Fibroblast of lung (primary cell): ENCODE data around the gene FJX1. TPM values are rescaled to one million over a fixed set of nuclear protein-coding genes. Genes with fewer than 3 reads are reported as not detected.

Source experiments
- DNase-seq, 2 donors: peaks; one replicate each; pipeline versions ENCODE4 v3.0.0 to v3.0.0-alpha.2; 2010; ENCODE audit warnings: low read depth in 2 of 2
- H2AFZ ChIP-seq: 2 replicates; pipeline ENCODE4 v1.5.1; 2012; ENCODE audit warnings: low read length, control low read depth, inconsistent platforms
- H3K27ac ChIP-seq: 2 replicates; pipeline ENCODE4 v1.5.1; 2011; ENCODE audit warnings: low read length, control low read depth; ENCODE audit not compliant: insufficient read depth
- H3K27me3 ChIP-seq: 2 replicates; pipeline ENCODE4 v1.5.1; 2011; ENCODE audit warnings: mild to moderate bottlenecking, low read length; ENCODE audit not compliant: control insufficient read depth, insufficient read depth
- H3K36me3 ChIP-seq: 2 replicates; pipeline ENCODE4 v1.5.1; 2011; ENCODE audit warnings: low read length; ENCODE audit not compliant: control insufficient read depth, insufficient read depth
- H3K4me1 ChIP-seq: 2 replicates; pipeline ENCODE4 v1.5.1; 2011; ENCODE audit warnings: low read length; ENCODE audit not compliant: control insufficient read depth, insufficient read depth; ENCODE audit errors: extremely low read depth
- H3K4me2 ChIP-seq: 2 replicates; pipeline ENCODE4 v1.5.1; 2011; ENCODE audit warnings: low read length, control low read depth; ENCODE audit not compliant: insufficient read depth; ENCODE audit errors: extremely low read depth
- H3K4me3 ChIP-seq, 4 experiments: fragments of 200-600 bp in 1 of 4; sonication (generic) in 1 of 4; replicated peaks in 1 of 4; 2 replicates each; pipeline ENCODE4 v1.5.1; 2011 to 2016; ENCODE audit warnings: low read length in 4 of 4, low read depth in 3 of 4, mild to moderate bottlenecking in 3 of 4, control low read depth in 2 of 4, inconsistent platforms in 1 of 4, mixed read lengths in 1 of 4; ENCODE audit not compliant: insufficient read depth in 1 of 4; ENCODE audit errors: control extremely low read depth in 1 of 4
- H3K79me2 ChIP-seq: 2 replicates; pipeline ENCODE4 v1.5.1; 2012; ENCODE audit warnings: mild to moderate bottlenecking, low read length, inconsistent platforms; ENCODE audit not compliant: control insufficient read depth, insufficient read depth
- H3K9ac ChIP-seq: 2 replicates; pipeline ENCODE4 v1.5.1; 2011; ENCODE audit warnings: mild to moderate bottlenecking, low read length, control low read depth; ENCODE audit not compliant: insufficient read depth
- H3K9me3 ChIP-seq: 2 replicates; pipeline ENCODE4 v1.5.1; 2012; ENCODE audit warnings: low read depth, low read length; ENCODE audit not compliant: control insufficient read depth, insufficient read depth
- H4K20me1 ChIP-seq: 2 replicates; pipeline ENCODE4 v1.5.1; 2011; ENCODE audit warnings: low read length; ENCODE audit not compliant: control insufficient read depth, insufficient read depth; ENCODE audit errors: extremely low read depth
- EZH2 ChIP-seq: IDR thresholded peaks from 2 replicates; pipeline ENCODE4 v1.5.1; 2012; ENCODE audit warnings: low read length, control low read depth, mild to moderate bottlenecking; ENCODE audit errors: missing control alignments
- polyA plus RNA-seq, 2 donors: library from polyadenylated mRNA; depleted of rRNA in 1 of 2; stranded (reverse) in 1 of 2; unstranded in 1 of 2; fragments of >200 nt; gene quantifications; 2 replicates each; pipeline ENCODE4 v1.2.1, GENCODE V29; 2011 to 2012; ENCODE audit warnings: missing spikeins in 1 of 2
- total RNA-seq: library from RNA; depleted of rRNA; stranded (reverse); fragments of >200 nt; gene quantifications from 2 replicates; pipeline ENCODE4 v1.2.1, GENCODE V29; 2014
- TF ChIP-seq, protein P1 (sequence below), 2 donors: IDR thresholded peaks in 1 of 2; conservative IDR thresholded peaks in 1 of 2; 1 replicate in 1 of 2; 2 replicates in 1 of 2; pipeline ENCODE4 v1.5.1; 2011 to 2012; ENCODE audit warnings: low read length in 2 of 2, control low read depth in 1 of 2, inconsistent platforms in 1 of 2, low read depth in 1 of 2, mild to moderate bottlenecking in 1 of 2

The FJX1 gene
- total and polyA plus RNA-seq, 2 donors (not counting 1 experiment from before 2014, with no cell fraction given) = 4.2 to 10.4 TPM

DNA sequence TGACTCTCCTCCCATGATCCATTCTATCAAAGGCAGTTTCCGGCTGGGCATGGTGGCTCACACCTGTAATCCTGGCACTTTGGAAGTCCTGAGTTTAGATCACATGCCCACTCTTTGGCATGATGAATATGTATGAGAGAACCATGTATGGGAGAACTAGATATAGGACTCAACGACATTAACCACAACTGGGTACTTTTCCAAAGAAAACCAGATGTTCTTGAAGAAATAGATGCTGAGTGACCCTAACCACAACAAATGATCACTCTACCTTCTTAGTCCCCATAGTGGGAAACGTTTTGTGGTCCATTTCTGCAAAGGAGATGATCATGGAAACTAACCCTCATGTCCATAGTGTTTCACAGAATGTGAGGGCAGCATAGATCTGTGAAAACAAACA is 13.6 kb downstream of the FJX1 start:
- TF ChIP-seq EZH2 = no peak
- TF ChIP-seq, protein P1, sequence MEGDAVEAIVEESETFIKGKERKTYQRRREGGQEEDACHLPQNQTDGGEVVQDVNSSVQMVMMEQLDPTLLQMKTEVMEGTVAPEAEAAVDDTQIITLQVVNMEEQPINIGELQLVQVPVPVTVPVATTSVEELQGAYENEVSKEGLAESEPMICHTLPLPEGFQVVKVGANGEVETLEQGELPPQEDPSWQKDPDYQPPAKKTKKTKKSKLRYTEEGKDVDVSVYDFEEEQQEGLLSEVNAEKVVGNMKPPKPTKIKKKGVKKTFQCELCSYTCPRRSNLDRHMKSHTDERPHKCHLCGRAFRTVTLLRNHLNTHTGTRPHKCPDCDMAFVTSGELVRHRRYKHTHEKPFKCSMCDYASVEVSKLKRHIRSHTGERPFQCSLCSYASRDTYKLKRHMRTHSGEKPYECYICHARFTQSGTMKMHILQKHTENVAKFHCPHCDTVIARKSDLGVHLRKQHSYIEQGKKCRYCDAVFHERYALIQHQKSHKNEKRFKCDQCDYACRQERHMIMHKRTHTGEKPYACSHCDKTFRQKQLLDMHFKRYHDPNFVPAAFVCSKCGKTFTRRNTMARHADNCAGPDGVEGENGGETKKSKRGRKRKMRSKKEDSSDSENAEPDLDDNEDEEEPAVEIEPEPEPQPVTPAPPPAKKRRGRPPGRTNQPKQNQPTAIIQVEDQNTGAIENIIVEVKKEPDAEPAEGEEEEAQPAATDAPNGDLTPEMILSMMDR (conservative IDR thresholded peaks at IDR 0.05 in 1 of 2, IDR thresholded peaks at IDR 0.05 in 1 of 2; ENCODE audit: low read depth in 1 of 2, low read length in 2 of 2) = no peak
- Histone ChIP-seq H3K79me2 (no peaks in the 10 kb centered on the region), H3K9ac (no peak overlapping the region), H3K4me1 (peaks cover 14% of the 10 kb centered on the region), H3K4me3 (no peak overlapping the region), H3K27ac (no peak overlapping the region), H3K9me3 (no peaks in the 10 kb centered on the region), H3K27me3 (no peaks in the 10 kb centered on the region), H3K36me3 (no peaks in the 10 kb centered on the region), H4K20me1 (no peaks in the 10 kb centered on the region), H2AFZ (no peak overlapping the region), H3K4me2 (no peak overlapping the region)
- peak in 1 of 2 donors; percentile 26 for DNase-seq

DNA sequence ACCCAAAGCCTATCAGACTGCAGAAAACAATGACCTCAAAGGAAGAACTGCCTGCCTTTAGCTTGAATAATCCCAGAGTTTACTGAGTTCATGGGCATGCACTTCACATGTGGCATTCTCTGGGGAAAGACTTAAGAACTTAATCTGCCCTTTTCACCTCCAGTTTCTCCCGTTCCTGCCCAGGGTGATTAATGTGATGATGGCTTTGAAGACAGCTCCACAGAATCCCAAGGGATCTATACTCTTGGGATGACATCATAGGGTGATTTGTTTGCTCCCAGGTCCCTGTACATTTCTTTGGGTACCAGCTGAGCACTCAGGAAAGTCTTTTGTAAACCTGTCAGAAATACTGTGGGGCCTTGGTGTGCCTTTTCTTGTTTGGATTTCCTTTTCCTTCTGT is 14.0 kb downstream of the FJX1 start:
- no peaks in the 10 kb centered on the region for H3K79me2 ChIP-seq
- H3K9ac ChIP-seq = no peak overlapping the region
- H3K4me2 ChIP-seq = no peak overlapping the region
- H4K20me1 ChIP-seq = no peaks in the 10 kb centered on the region
- H3K9me3 ChIP-seq = no peaks in the 10 kb centered on the region
- no peak overlapping the region for H3K4me3 ChIP-seq
- peak; percentile 20 to 39 for DNase-seq
- peaks cover 14% of the 10 kb centered on the region for H3K4me1 ChIP-seq
- no peak overlapping the region for H3K27ac ChIP-seq
- H3K27me3 ChIP-seq = no peaks in the 10 kb centered on the region
- H2AFZ ChIP-seq = no peak overlapping the region
- TF ChIP-seq EZH2 = no peak
- TF ChIP-seq, protein P1 (conservative IDR thresholded peaks at IDR 0.05 in 1 of 2, IDR thresholded peaks at IDR 0.05 in 1 of 2; ENCODE audit: low read depth in 1 of 2, low read length in 2 of 2) = no peak
- no peaks in the 10 kb centered on the region for H3K36me3 ChIP-seq

DNA sequence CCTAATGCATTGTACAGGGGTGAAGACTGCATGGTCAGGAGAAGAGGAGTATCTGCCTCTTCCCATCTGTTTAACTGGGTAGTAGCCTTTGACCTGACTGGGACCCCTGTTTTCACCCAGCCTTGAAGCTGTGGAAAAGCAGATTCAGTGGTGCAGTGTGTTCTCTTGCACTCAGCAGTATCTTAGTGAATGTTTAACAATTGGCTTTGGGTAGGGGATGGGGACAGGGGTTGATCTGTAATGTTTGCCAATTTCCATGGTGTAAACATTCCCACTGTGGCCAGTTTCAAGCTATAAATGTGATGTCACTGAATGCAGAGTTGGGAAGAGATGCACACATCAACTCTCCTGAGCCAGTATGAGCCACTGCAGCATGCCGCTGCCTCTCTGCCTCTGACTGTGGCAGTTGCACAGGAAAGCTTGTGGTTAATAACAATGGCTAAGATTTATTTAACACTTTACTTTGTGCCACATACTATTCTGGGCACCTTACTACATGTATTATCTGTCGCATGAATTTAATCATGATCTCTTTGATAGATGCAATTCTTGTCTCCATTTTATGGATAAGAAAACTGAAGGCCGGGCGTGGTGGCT is 15.7 kb downstream of the FJX1 start:
- Histone ChIP-seq H3K27me3 (no peaks in the 10 kb centered on the region), H3K27ac (no peak overlapping the region), H3K36me3 (no peaks in the 10 kb centered on the region), H3K4me1 (peaks cover 14% of the 10 kb centered on the region), H3K4me2 (no peak overlapping the region), H3K4me3 (no peak overlapping the region), H4K20me1 (no peaks in the 10 kb centered on the region), H3K79me2 (no peaks in the 10 kb centered on the region), H3K9me3 (no peaks in the 10 kb centered on the region), H2AFZ (no peak overlapping the region), H3K9ac (no peak overlapping the region)
- TF ChIP-seq, protein P1 (conservative IDR thresholded peaks at IDR 0.05 in 1 of 2, IDR thresholded peaks at IDR 0.05 in 1 of 2; ENCODE audit: low read depth in 1 of 2, low read length in 2 of 2) = no peak
- TF ChIP-seq EZH2 = no peak
- no peak for DNase-seq
